Measurements from ENCODE around the gene CELF4.

The CELF4 gene

GRCh38 chr18:37348729-37349128 is 216.9 kb downstream of the CELF4 start:
- no peak for DNase-seq (ENCODE audit: low spot score)

GRCh38 chr18:37346048-37346447 is 219.6 kb downstream of the CELF4 start:
- no peak for DNase-seq (ENCODE audit: low spot score)

- DNase-seq (ENCODE audit: low spot score) = no peak
Measured at GRCh38 chr18:37343542-37343851, 222.1 kb downstream of the CELF4 start.

- no peak for DNase-seq (ENCODE audit: low spot score)
Measured at GRCh38 chr18:37341473-37342086, 224.0 kb downstream of the CELF4 start.

- no peak for DNase-seq (ENCODE audit: low spot score)
Measured at GRCh38 chr18:37341016-37341415, 224.6 kb downstream of the CELF4 start.

- no peak for DNase-seq (ENCODE audit: low spot score)
Measured at GRCh38 chr18:37339701-37340215, 225.8 kb downstream of the CELF4 start.

GRCh38 chr18:37336568-37337285 is 228.9 kb downstream of the CELF4 start:
- no peak for DNase-seq (ENCODE audit: low spot score)

GRCh38 chr18:37335409-37335736 is 230.2 kb downstream of the CELF4 start:
- DNase-seq (ENCODE audit: low spot score) = no peak

GRCh38 chr18:37334631-37335408 is 230.8 kb downstream of the CELF4 start:
- DNase-seq (ENCODE audit: low spot score) = no peak

GRCh38 chr18:37332628-37333420 is 232.8 kb downstream of the CELF4 start:
- no peak for DNase-seq (ENCODE audit: low spot score)

- DNase-seq (ENCODE audit: low spot score) = no peak
Measured at GRCh38 chr18:37332219-37332618, 233.4 kb downstream of the CELF4 start.

- no peak for DNase-seq (ENCODE audit: low spot score)
Measured at GRCh38 chr18:37330173-37330572, 235.4 kb downstream of the CELF4 start.

- DNase-seq (ENCODE audit: low spot score) = no peak
Measured at GRCh38 chr18:37328946-37329719, 236.5 kb downstream of the CELF4 start.

- no peak for DNase-seq (ENCODE audit: low spot score)
Measured at GRCh38 chr18:37327063-37327577, 238.5 kb downstream of the CELF4 start.

GRCh38 chr18:37322492-37323035 is 243.0 kb downstream of the CELF4 start:
- DNase-seq (ENCODE audit: low spot score) = peak; percentile 5

GRCh38 chr18:37321582-37322491 is 243.8 kb downstream of the CELF4 start:
- DNase-seq (ENCODE audit: low spot score) = no peak

GRCh38 chr18:37320317-37320716 is 245.3 kb downstream of the CELF4 start:
- DNase-seq (ENCODE audit: low spot score) = no peak

GRCh38 chr18:37318360-37319355 is 246.9 kb downstream of the CELF4 start:
- no peak for DNase-seq (ENCODE audit: low spot score)

- no peak for DNase-seq (ENCODE audit: low spot score)
Measured at GRCh38 chr18:37317486-37317885, 248.1 kb downstream of the CELF4 start.
